Right ventricle myocardium superior (tissue), 1 donor: ENCODE results near the gene UBE3A. TPM values are rescaled to one million over a fixed set of nuclear protein-coding genes. Genes with fewer than 3 reads are reported as not detected.
"Not testable (repeated sequence)": the region's sequence is repeated elsewhere in the genome, so short reads cannot be mapped to it uniquely, and the experiment has no call there.

Source experiments
- ATAC-seq: fragments of 200-7000 bp; cut with Tn5 transposase; one replicate; pipeline ENCODE4 v1.9.1; 2020; ENCODE audit warnings: mild to moderate bottlenecking; ENCODE audit not compliant: poor library complexity
- DNase-seq: peaks from one replicate; pipeline ENCODE4 v3.0.0-alpha.2; 2020
- intact Hi-C: fragments of 100-400 bp; cut with DNase I; formaldehyde crosslinking; loops from one replicate; pipeline ENCODE4 v1.11.2; 2022
- total RNA-seq: library from RNA; stranded (reverse); fragmentation: NEBNext Ultra II Directional; extraction: Animal tissue kit (Norgen Biotek cat#: 25700); gene quantifications from one replicate; pipeline ENCODE4 v1.2.1, GENCODE V29; 2021
- donor health status: DM: no; HTN: yes; CAD: no; lungs with severe emphysema.

The UBE3A gene
- total RNA-seq, 1 donor from 2014 or later, result 92.4 TPM

DNA sequence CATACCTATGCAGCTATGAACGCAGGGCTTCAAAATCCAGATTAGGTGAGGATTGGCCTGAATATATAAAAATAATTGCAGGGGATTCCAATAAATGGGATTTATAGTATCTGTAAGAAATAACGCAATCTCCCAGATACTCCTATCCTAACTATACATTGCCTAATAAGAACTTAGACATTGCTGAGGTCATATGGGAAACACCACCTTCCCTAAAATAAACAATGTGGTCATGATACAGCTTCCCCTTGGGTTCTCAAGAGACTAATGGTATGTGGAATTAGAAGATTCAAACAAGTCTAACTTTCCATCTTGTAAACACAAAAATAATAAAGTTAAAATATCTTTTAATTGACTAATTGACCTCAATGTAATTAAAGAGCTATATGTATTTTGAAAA lies 28.2 kb downstream of the UBE3A start:
- intact Hi-C loops, result no loop called here
- DNase-seq (no peak), ATAC-seq (no peak)

DNA sequence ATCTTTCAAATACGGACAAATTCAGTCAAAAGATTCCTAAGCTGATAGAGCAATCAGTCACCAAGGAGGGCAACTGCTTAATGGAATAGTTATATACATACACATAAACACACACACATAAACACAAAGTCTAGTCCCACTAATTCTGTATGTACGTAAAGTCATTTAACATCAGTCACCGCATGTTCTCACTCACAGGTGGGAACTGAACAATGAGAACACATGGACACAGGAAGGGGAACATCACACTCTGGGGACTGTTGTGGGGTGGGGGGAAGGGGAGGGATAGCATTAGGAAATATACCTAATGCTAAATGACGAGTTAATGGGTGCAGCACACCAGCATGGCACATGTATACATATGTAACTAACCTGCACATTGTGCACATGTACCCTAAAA lies 29.1 kb downstream of the UBE3A start:
- DNase-seq, intact Hi-C loops: not testable (repeated sequence)
- peak; percentile 20 for ATAC-seq

DNA sequence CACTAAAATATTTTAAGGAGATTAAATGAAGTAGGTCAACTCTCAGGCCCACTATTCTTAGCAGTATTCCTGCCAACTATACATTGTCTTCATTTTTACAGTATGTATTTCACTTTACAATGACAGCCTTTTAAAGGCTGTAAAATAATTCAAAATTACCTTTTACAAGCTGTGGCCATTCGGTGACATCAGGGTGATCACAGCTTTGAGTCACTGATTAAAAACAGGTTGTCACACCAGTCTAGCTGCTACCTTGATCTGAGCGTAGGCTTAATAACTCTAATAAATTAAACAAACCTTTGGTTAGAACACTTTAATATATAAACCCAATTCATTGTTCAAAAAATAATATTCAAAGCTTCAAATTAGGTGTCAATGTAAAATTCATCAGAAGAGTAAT lies 29.9 kb downstream of the UBE3A start:
- ATAC-seq (no peak), DNase-seq (no peak)
- intact Hi-C loops, result no loop called here

DNA sequence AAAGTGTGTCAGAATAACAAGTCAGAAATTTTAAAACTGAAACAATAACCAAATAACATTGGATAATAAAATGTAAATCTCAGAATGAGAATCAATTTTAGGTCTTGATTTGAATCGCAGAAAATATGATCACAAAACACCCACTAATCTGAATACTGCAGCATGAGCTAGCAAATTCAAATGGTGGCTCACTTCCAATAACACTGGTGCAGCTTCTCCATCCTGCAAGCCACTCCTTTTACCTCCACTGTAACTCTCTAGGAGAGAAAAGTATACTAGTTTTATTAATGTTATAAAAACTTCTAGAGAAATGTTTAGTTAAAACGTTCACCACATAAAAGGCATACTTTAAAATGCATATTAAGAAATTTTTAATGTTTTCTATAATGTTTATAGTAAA lies 30.4 kb downstream of the UBE3A start:
- intact Hi-C loops, result no loop called here
- no peak for DNase-seq
- peak; percentile 81 for ATAC-seq

DNA sequence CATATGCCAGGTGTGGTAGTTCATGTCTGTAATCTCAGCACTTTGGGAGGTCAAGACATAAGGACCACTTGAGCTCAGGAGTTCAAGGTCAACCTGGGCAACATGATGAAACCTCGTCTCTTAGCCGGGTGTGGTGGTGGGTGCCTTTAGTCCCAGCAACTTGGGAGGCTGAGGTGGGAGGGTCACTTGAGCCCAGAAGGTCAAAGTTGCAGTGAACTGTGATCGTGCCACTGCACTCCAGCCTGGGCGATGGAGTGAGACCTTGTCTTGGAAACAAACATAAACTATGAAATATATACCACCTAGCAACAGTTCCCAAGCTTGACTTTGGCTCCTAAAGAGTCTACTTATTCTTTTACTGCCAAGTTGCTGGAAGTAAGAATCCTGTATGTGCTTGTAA lies 30.9 kb downstream of the UBE3A start:
- intact Hi-C loops, result no loop called here
- ATAC-seq (peak; percentile 50), DNase-seq (no peak)

DNA sequence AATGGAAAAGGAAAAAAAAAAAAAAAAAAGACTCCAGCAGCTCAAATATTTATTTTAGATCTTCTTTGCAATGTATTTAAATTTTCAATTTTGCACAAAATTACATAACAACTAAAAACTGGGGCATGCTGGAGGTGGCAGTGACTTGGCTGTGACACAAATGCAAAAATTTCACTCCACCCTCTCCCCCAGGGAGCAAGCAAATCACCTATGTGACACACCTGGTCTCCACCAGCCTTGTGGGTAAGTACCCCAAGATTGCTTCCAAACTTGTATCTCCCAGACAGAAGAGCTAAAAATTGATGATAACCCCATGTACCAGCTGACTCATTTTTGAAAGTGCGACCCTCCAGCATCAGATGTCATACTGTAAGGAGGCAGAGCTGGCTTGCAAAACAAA lies 32.0 kb downstream of the UBE3A start:
- no peak for DNase-seq
- ATAC-seq, result no peak
- intact Hi-C loops, result no loop called here

DNA sequence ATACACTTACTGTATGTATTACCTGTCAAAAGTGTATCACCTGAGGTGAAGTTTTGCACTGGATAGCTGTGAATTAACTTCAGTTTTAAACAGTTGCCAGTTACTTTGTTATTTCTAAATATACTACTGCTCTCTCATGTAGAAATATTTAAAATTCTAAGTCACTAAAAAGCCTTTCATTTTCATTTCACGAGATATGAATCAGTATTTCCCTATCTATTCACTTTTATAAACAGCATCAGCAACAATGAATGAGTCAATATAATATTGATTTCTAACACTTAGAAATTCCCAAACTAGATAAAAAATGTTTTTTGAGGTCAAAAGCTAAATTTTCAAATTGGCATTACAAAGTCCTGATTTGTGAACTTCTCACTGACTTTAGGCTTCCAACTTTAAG lies 32.6 kb downstream of the UBE3A start:
- DNase-seq (no peak), ATAC-seq (no peak)
- intact Hi-C loops, result no loop called here

DNA sequence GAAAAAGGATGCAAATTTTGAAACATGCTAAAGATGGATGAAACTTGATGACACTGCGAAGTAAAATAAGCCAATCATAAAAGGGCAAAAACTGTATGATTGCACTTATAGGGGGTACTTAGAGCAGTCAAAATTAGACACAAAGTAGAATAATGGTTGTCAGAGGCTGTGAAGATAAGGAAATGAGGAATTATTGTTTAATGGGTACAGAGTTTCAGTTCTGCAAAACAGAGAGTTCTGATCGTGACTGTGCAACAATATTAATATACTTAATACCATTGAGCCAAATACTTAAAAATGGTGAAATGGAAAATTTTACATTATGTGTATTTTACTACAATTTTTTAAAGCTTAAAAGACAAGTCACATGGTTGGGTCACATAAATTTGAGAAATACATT lies 35.1 kb downstream of the UBE3A start:
- intact Hi-C loops, result no loop called here
- DNase-seq, result no peak
- ATAC-seq, result no peak

DNA sequence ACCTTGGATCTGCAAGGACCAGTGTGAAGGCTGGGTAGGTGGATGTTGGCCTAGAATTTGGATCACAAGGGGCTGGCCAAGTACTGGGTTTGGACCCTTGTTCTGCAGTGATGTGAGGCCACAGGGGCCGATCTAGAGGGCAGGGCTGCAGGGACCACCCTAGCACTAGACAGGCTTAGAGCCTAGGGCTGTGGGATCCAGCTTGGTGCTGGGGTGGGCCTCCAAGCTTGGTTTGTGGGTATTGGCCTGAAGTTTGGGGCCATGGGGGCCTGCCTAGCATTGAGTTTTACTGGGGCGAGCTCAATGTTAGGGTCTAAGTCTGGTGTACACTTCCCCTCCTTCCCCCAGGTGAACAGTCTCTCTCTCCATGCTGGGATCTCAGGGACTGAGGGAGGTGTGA lies 36.5 kb downstream of the UBE3A start:
- ATAC-seq, result no peak
- intact Hi-C loops, result no loop called here
- no peak for DNase-seq

DNA sequence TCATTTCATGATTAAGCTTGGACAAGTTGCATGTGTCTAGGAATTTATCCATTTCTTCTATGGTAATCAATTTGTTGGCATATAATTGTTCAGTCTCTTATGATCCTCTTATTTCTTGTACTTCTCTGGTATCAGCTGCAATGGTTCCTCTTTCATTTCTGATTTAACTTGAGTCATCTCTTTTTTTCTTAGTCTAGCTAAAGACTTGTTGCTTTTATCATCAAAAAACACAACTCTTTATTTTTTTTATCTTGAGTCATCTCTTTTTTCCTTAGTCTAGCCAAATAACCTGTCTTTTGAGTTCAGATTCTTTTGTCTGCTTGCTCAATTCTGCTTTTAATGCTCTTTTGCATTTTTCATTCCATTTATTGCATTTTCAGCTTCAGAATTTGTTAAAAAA lies 37.3 kb downstream of the UBE3A start:
- no peak for DNase-seq
- intact Hi-C loops, result no loop called here
- ATAC-seq, result no peak

DNA sequence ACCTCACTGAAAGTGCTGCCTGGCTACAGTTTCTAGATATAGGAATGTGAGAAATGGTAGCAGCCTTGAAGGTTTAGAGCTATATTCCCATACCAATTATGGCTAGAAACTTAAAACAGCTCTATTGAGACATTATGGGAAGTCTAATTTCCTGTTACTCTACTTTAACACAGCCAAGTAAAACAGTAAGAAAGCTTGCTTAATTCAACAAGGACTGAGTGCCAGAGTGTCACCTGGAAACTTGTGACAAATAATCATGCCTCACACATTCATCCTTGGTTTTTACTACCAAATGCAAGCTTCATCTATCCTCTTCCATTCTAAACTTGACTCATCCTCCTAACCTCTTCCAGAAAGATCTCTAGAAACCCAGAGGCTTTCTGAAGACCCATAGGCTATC lies 41.7 kb downstream of the UBE3A start:
- ATAC-seq, result no peak
- intact Hi-C loops, result no loop called here

DNA sequence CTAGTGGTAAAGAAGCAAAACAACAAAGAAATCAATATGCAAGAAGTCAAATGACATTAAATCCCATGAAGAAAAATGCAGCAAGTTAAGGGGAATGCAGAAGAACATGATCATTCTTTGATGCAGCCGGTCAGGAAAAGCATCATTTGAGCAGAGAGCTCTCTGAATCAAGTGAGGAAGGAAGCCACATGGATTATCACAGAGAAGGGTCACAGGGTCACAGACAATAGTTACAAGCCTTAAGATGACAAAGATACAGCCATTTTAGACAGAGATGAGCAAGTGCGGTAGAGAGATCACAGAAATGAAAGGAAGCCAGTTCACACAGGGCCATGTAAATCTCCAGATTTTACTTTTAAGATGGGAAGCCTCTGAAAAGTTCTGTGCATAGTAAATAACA lies 43.9 kb downstream of the UBE3A start:
- intact Hi-C loops, result no loop called here
- DNase-seq (no peak), ATAC-seq (no peak)

More for the DNA sequence above, 41.7 kb downstream of the UBE3A start:
- no peak for DNase-seq

DNA sequence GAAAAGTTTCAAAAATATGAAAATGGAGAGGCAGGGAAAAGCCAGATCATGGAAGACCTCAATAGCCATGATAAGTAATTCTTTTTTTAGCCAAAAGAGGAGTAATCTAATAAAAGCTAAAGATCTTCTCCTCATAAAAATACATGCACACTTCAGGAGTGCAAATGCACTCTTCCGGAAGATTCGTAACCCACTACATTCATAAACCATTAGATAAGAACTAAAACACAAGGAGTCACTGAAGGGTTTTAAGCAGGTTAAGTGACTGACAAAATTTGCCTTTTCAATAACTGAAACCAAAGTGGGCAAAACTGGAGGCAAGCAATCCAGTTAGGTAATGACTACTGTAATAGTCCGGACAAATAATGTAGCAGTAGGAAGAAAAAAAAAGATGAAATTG lies 46.0 kb downstream of the UBE3A start:
- no peak for ATAC-seq
- DNase-seq, result no peak
- intact Hi-C loops, result no loop called here

DNA sequence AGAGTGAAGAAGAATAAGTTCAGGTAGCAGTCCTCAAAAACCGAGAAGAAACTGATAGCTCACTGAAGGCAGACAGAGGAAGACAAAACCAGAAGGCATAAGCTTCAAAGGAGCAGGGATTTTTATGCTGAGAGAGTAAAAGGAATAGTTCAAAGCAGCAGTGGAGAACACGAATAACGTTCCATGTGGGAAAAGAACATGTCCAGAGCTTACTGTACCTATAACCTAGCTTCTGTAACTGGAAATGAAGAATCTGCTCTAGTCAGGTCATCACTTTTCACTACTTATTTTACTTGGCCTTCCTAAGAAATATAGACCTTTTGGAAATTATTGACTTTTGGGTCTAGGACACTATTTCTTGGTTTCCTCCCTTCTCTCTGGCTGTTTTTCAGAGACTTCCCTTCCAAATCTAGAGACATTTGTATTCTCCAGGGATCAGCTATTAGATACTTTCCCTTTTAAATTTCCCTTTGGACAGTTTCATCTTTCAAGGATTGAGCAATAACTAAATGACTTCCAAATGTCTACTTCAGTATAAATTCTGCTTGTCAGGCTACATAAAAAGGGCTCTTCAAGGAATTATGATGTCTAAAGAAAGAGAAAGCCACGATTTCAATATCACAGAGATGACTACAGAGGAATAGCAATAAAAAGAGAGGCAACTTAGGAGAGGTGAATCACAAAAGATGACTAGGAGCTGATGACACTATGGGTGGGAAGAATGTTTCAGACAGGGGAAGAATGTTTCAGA lies 46.7 kb downstream of the UBE3A start:
- ATAC-seq (peak; percentile 82), DNase-seq (no peak)
- intact Hi-C loops, result no loop called here

DNA sequence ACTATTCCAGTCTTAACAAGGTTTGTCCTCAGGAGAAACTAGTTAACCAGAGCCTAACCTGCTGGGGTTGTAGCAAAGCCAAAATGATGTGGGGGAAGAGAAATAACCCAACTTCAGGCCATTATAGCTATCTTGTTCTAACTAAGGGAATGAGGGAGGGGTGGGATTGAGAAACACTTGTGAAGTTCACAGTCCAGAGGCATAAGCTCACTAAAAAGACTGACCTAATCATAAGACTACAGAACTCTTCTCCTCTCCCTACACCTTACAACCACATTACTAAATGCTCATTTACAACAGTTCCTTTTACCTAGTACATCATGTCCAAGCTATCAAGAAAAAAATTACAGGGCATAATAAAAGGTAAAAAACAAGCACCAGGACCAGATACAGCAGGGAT lies 52.8 kb downstream of the UBE3A start:
- intact Hi-C loops, result no loop called here
- DNase-seq, result no peak
- no peak for ATAC-seq

DNA sequence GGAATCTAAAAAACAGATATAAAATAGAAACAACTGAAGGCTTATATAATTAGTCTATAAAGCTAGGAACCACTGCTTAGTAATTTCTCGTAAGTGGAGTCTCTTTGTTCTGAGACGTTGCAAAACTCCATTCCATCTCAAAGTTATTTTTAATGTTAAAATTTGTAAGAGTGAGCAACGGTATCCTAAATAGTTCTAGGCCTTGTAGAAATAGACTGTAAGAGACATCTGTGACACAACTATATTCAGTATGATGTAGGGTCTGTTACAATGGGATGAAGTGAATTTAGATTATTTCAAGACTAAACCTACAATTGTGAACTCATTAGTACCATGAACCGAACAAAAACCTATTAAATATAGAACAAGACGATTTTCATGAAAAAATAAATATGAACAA lies 57.2 kb downstream of the UBE3A start:
- intact Hi-C loops, result no loop called here
- no peak for ATAC-seq

DNA sequence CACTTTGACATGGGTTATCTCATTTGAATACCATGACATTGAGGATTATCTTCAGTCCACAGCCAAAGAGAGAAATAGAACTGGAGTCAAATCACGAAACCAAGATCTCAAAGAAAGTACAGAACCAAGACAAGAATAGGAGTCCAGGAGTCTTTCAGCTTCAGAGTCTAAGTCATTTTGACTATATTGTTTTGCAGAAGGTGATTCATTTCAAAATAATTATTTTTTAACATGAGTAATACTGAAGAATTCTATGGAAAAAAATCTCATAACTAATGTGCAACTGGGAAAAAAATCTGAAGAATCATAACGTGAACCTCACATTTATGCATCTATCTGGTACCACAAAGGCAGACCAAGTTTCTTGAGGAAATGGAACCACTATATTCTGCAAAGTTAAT lies 60.3 kb downstream of the UBE3A start:
- intact Hi-C loops, result no loop called here
- no peak for DNase-seq

More for the DNA sequence above, 57.2 kb downstream of the UBE3A start:
- no peak for DNase-seq

DNA sequence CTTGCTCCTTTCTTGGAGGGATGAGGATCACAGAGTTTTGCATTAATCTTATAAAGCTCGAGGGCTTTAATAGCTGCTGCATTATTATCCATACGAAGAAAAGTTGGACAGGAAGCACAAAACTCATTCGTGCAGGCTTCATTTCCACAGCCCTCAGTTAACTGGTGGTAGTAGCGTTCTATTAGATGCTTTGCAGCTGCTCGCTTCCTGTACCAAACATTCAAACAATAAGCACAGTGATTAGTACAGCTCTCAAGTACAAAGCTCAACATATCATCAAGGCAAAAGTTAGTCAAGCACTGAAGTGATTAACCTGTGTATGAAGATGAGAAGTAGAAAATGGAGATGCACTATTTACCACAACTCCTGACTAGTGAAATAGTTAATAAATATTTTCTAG lies 63.3 kb downstream of the UBE3A start:
- intact Hi-C loops, result no loop called here
- ATAC-seq (no peak), DNase-seq (no peak)

More for the DNA sequence above, 60.3 kb downstream of the UBE3A start:
- ATAC-seq, result no peak

DNA sequence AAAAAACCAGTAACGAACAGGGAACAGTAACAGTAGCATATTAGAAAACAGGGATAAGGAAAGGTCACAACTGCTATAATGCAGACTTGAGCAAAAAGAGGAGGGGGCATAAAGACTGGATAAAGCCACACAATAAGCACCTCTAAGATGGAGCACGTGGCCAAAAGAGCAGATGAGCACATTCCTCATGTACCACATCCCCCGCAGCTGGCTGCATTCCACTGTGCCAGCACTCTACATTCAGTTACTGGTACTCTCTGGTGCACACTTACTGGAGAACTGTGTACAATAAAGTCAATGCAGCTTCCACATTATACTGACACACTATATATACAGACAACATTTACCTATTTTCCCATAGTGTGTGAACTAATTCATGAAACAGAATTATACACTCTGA lies 64.7 kb downstream of the UBE3A start:
- intact Hi-C loops, result no loop called here
- no peak for DNase-seq
- ATAC-seq, result no peak

DNA sequence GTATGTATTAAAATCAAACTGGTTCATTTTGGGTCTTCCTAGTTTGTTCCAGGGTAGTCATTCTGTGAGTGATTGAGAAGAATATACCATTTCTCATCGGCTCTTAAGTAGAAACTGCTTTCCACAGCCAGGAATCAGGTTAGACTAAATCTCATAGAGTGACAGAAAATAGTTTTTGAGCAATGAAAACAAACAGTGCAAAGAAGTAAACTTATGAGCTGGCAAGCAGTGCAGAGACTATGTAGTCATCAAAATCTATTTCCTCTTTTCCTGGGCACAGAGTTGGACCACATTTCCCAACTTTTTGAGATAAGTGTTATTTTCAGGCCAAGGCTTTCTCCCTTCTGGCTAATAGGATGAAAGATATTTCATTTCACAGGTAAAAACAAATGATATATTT lies 66.5 kb downstream of the UBE3A start:
- intact Hi-C loops, result no loop called here
- DNase-seq (no peak), ATAC-seq (no peak)

DNA sequence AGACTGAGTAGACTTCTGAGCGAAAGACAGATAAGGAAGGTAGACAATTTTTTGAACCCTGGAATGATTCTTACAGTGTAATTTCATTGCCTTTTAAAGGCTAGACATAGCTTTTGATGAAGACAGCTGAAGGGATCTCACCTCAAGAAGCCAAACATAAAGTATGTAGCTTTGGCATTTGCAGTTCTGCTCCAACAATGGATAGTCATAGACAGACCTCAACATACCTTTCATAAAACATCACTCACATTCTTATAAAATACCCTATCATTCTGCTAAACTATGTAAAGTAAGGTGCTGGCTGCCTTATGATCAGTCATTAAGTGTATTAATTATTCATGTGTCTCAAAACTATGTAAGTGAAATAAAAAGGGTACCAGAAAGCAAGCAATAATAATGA lies 70.0 kb downstream of the UBE3A start:
- no peak for ATAC-seq
- DNase-seq, result no peak
- intact Hi-C loops, result no loop called here
